ENCODE results near the gene EIF2S2.
"Not testable (repeated sequence)": the region's sequence is repeated elsewhere in the genome, so short reads cannot be mapped to it uniquely, and the experiment has no call there.

The EIF2S2 gene

GRCh38 chr20:34111702-34112599 lies at the start of gene EIF2S2:
EIF2S2 (minus strand) TSS chr20:34112243; CDS start chr20:34112110, 133 bp downstream.
- peak; percentile 94 for FAIRE-seq

- not testable (repeated sequence) for FAIRE-seq
Measured at GRCh38 chr20:34157697-34158096, 45.7 kb upstream of the EIF2S2 start.

GRCh38 chr20:34155836-34156235 lies 43.8 kb upstream of the EIF2S2 start:
- no peak for FAIRE-seq

GRCh38 chr20:34153169-34153568 lies 41.1 kb upstream of the EIF2S2 start:
- FAIRE-seq = not testable (repeated sequence)

GRCh38 chr20:34152073-34152472 lies 40.0 kb upstream of the EIF2S2 start:
- FAIRE-seq = not testable (repeated sequence)

GRCh38 chr20:34150306-34151000 lies 38.4 kb upstream of the EIF2S2 start:
- FAIRE-seq = no peak

- no peak for FAIRE-seq
Measured at GRCh38 chr20:34145280-34145819, 33.3 kb upstream of the EIF2S2 start.

- no peak for FAIRE-seq
Measured at GRCh38 chr20:34143951-34144350, 31.9 kb upstream of the EIF2S2 start.

- no peak for FAIRE-seq
Measured at GRCh38 chr20:34142121-34142520, 30.1 kb upstream of the EIF2S2 start.

GRCh38 chr20:34141293-34141692 lies 29.2 kb upstream of the EIF2S2 start:
- no peak for FAIRE-seq

GRCh38 chr20:34135525-34136275 lies 23.7 kb upstream of the EIF2S2 start:
- not testable (repeated sequence) for FAIRE-seq

GRCh38 chr20:34133365-34133860 lies 21.4 kb upstream of the EIF2S2 start:
- FAIRE-seq = not testable (repeated sequence)

GRCh38 chr20:34132943-34133342 lies 20.9 kb upstream of the EIF2S2 start:
- FAIRE-seq = not testable (repeated sequence)

GRCh38 chr20:34132491-34132890 lies 20.4 kb upstream of the EIF2S2 start:
- FAIRE-seq = not testable (repeated sequence)

- FAIRE-seq = no peak
Measured at GRCh38 chr20:34131491-34131890, 19.4 kb upstream of the EIF2S2 start.

- FAIRE-seq = peak; percentile 64
Measured at GRCh38 chr20:34129518-34130162, 17.6 kb upstream of the EIF2S2 start.

GRCh38 chr20:34127792-34128191 lies 15.7 kb upstream of the EIF2S2 start:
- no peak for FAIRE-seq

- FAIRE-seq = no peak
Measured at GRCh38 chr20:34124469-34125249, 12.6 kb upstream of the EIF2S2 start.

GRCh38 chr20:34123309-34123708 lies 11.3 kb upstream of the EIF2S2 start:
- FAIRE-seq = no peak

GRCh38 chr20:34122274-34122980 lies 10.4 kb upstream of the EIF2S2 start:
- no peak for FAIRE-seq

- FAIRE-seq = no peak
Measured at GRCh38 chr20:34120213-34120612, 8.2 kb upstream of the EIF2S2 start.
